ENCODE results near the gene POR. TPM values are rescaled to one million over a fixed set of nuclear protein-coding genes. Genes with fewer than 3 reads are reported as not detected.

Gene POR
- total and polyA plus RNA-seq, 2 of the 13 experiments (the other 11 are each of a cell fraction or from before 2014, with no cell fraction given), result 145 to 266 TPM

GRCh38 chr7:75905785-75906604 is 9.0 kb upstream of the POR start (continued):
- TF ChIP-seq FOXK1 (CRISPR knock-in tag; IDR thresholded peaks at IDR 0.05; ENCODE audit: borderline replicate concordance, low read depth), result peak; percentile 15; the same call in 1 of the 2 replicates
- TF ChIP-seq PRDM10 (CRISPR knock-in tag; IDR thresholded peaks at IDR 0.05; ENCODE audit: low read depth), result peak; percentile 89
- TF ChIP-seq SCMH1 (CRISPR knock-in tag; IDR thresholded peaks at IDR 0.05; ENCODE audit: borderline replicate concordance), result no peak
- peak; percentile 89 for TF ChIP-seq ZNF670 (CRISPR knock-in tag; IDR thresholded peaks at IDR 0.05; ENCODE audit: borderline replicate concordance)
- TF ChIP-seq HOXA3 (CRISPR knock-in tag; IDR thresholded peaks at IDR 0.05), result peak; percentile 16; the same call in 1 of the 2 replicates
- TF ChIP-seq ZNF33B (CRISPR knock-in tag; IDR thresholded peaks at IDR 0.05), result peak; percentile 27; the same call in 1 of the 2 replicates
- no peak for TF ChIP-seq DDIT3 (CRISPR knock-in tag; IDR thresholded peaks at IDR 0.05)
- TF ChIP-seq ZNF710 (CRISPR knock-in tag; IDR thresholded peaks at IDR 0.05; ENCODE audit: borderline replicate concordance), result peak; percentile 98
- TF ChIP-seq CBX5 (CRISPR knock-in tag; IDR thresholded peaks at IDR 0.05; ENCODE audit: borderline replicate concordance), result peak; percentile 81; the same call in 1 of the 2 replicates
- peak; percentile 78 for TF ChIP-seq SP4 (CRISPR knock-in tag; IDR thresholded peaks at IDR 0.05)
- peak; percentile 70; the same call in 1 of the 2 replicates for TF ChIP-seq NR2C2 (CRISPR knock-in tag; IDR thresholded peaks at IDR 0.05; ENCODE audit: borderline replicate concordance)
- TF ChIP-seq DMAP1 (CRISPR knock-in tag; IDR thresholded peaks at IDR 0.05), result 0 out of 2 replicates have a peak, but pooled peaks have one; percentile 30
- peak; percentile 72; the same call in 1 of the 2 replicates for TF ChIP-seq ZNF33A (CRISPR knock-in tag; IDR thresholded peaks at IDR 0.05; ENCODE audit: borderline replicate concordance)
- TF ChIP-seq ZNF431 (CRISPR knock-in tag; IDR thresholded peaks at IDR 0.05; ENCODE audit: borderline replicate concordance, low read depth), result no peak
- TF ChIP-seq ZMYM2 (CRISPR knock-in tag; IDR thresholded peaks at IDR 0.05), result peak; percentile 72; the same call in 1 of the 2 replicates
- peak; percentile 54 for TF ChIP-seq YY1 (IDR thresholded peaks at IDR 0.05; ENCODE audit: insufficient read depth, insufficient replicate concordance, low read depth, low read length)
- TF ChIP-seq FUBP1 (CRISPR knock-in tag; IDR thresholded peaks at IDR 0.05; ENCODE audit: borderline replicate concordance), result no peak
- TF ChIP-seq ZNF510 (CRISPR knock-in tag; IDR thresholded peaks at IDR 0.05; ENCODE audit: low read depth), result 0 out of 2 replicates have a peak, but pooled peaks have one; percentile 49
- TF ChIP-seq ZNF605 (CRISPR knock-in tag; IDR thresholded peaks at IDR 0.05), result no peak; the same call in 1 of the 2 replicates
- TF ChIP-seq ZNF589 (CRISPR knock-in tag; conservative IDR thresholded peaks at IDR 0.05), result no peak
